Glutamatergic neuron (in vitro differentiated cells): Measurements from ENCODE around the gene MACROD2. TPM values are rescaled to one million over a fixed set of nuclear protein-coding genes. Genes with fewer than 3 reads are reported as not detected.

Experiments
- DNase-seq: peaks from one replicate; pipeline ENCODE4 v3.0.0; 2022
- H3K27ac Mint-ChIP-seq: one replicate; pipeline ENCODE4 v1.8.0; 2020; ENCODE audit warnings: mild to moderate bottlenecking, mixed read lengths, inconsistent platforms; ENCODE audit not compliant: unreplicated experiment
- H3K27me3 Mint-ChIP-seq: one replicate; pipeline ENCODE4 v1.8.0; 2020; ENCODE audit warnings: mild to moderate bottlenecking, moderate library complexity, mixed read lengths, inconsistent platforms; ENCODE audit not compliant: unreplicated experiment
- H3K36me3 Mint-ChIP-seq: one replicate; pipeline ENCODE4 v1.8.0; 2020; ENCODE audit warnings: mild to moderate bottlenecking, mixed read lengths, inconsistent platforms; ENCODE audit not compliant: unreplicated experiment
- H3K4me1 Mint-ChIP-seq: one replicate; pipeline ENCODE4 v1.8.0; 2020; ENCODE audit warnings: mild to moderate bottlenecking, low read depth, mixed read lengths, inconsistent platforms; ENCODE audit not compliant: unreplicated experiment
- H3K4me3 Mint-ChIP-seq: one replicate; pipeline ENCODE4 v1.8.0; 2020; ENCODE audit warnings: mild to moderate bottlenecking, mixed read lengths, inconsistent platforms; ENCODE audit not compliant: unreplicated experiment
- H3K9me3 Mint-ChIP-seq: one replicate; pipeline ENCODE4 v1.8.0; 2020; ENCODE audit warnings: mild to moderate bottlenecking, moderate library complexity, mixed read lengths, inconsistent platforms; ENCODE audit not compliant: unreplicated experiment
- CTCF ChIP-seq: fragments of 200-600 bp; sonication (generic); IDR thresholded peaks from one replicate; pipeline ENCODE4 v1.5.0; 2021; ENCODE audit not compliant: partially characterized antibody, unreplicated experiment
- total RNA-seq: library from RNA; stranded (reverse); fragmentation: NEBNext Ultra II Directional; extraction: Animal tissue kit (Norgen Biotek cat#: 25700); gene quantifications from one replicate; pipeline ENCODE4 v1.2.1, GENCODE V29; 2021; ENCODE audit not compliant: unreplicated experiment

MACROD2 gene
- total RNA-seq, 1 donor from 2014 or later, result 8.7 TPM

GRCh38 chr20:15099130-15099529 lies 1103.8 kb downstream of the MACROD2 start:
- H3K4me1 Mint-ChIP-seq, result no peaks in the 10 kb centered on the region
- TF ChIP-seq CTCF, result no peak
- DNase-seq, result no peak
- H3K9me3 Mint-ChIP-seq, result no peaks in the 10 kb centered on the region
- H3K4me3 Mint-ChIP-seq, result no peak overlapping the region
- no peaks in the 10 kb centered on the region for H3K36me3 Mint-ChIP-seq
- no peak overlapping the region for H3K27ac Mint-ChIP-seq
- no peaks in the 10 kb centered on the region for H3K27me3 Mint-ChIP-seq

- DNase-seq, result no peak
- no peak overlapping the region for H3K4me3 Mint-ChIP-seq
- H3K36me3 Mint-ChIP-seq, result no peaks in the 10 kb centered on the region
- H3K4me1 Mint-ChIP-seq, result no peaks in the 10 kb centered on the region
- H3K9me3 Mint-ChIP-seq, result no peaks in the 10 kb centered on the region
- no peak for TF ChIP-seq CTCF
- H3K27ac Mint-ChIP-seq, result no peak overlapping the region
- H3K27me3 Mint-ChIP-seq, result no peaks in the 10 kb centered on the region
These were observed 1105.3 kb downstream of the MACROD2 start for GRCh38 chr20:15100506-15101160.

GRCh38 chr20:15107931-15108330 lies 1112.6 kb downstream of the MACROD2 start:
- H3K9me3 Mint-ChIP-seq, result no peaks in the 10 kb centered on the region
- no peak for DNase-seq
- H3K36me3 Mint-ChIP-seq, result no peaks in the 10 kb centered on the region
- H3K27me3 Mint-ChIP-seq, result peaks cover 3% of the 10 kb centered on the region
- TF ChIP-seq CTCF, result no peak
- no peak overlapping the region for H3K4me3 Mint-ChIP-seq
- H3K27ac Mint-ChIP-seq, result no peak overlapping the region
- no peaks in the 10 kb centered on the region for H3K4me1 Mint-ChIP-seq

GRCh38 chr20:15109494-15109893 lies 1114.2 kb downstream of the MACROD2 start:
- H3K36me3 Mint-ChIP-seq, result no peaks in the 10 kb centered on the region
- no peak overlapping the region for H3K27ac Mint-ChIP-seq
- no peak for DNase-seq
- no peaks in the 10 kb centered on the region for H3K4me1 Mint-ChIP-seq
- peaks cover 3% of the 10 kb centered on the region for H3K27me3 Mint-ChIP-seq
- H3K4me3 Mint-ChIP-seq, result no peak overlapping the region
- no peak for TF ChIP-seq CTCF
- H3K9me3 Mint-ChIP-seq, result no peaks in the 10 kb centered on the region

- no peak for TF ChIP-seq CTCF
These were observed 1116.3 kb downstream of the MACROD2 start for GRCh38 chr20:15111654-15112053.

More at GRCh38 chr20:15111654-15112053, 1116.3 kb downstream of the MACROD2 start:
- peaks cover 6% of the 10 kb centered on the region for H3K27me3 Mint-ChIP-seq
- no peak overlapping the region for H3K4me3 Mint-ChIP-seq
- H3K36me3 Mint-ChIP-seq, result no peaks in the 10 kb centered on the region
- H3K27ac Mint-ChIP-seq, result no peak overlapping the region
- H3K4me1 Mint-ChIP-seq, result no peaks in the 10 kb centered on the region
- DNase-seq, result no peak
- H3K9me3 Mint-ChIP-seq, result no peaks in the 10 kb centered on the region
